ENCODE measurements around the gene PDE4B.

PDE4B gene

GRCh38 chr1:66384258-66384921 lies 591.7 kb downstream of the PDE4B start:
- Histone ChIP-seq H3K27ac (no peak overlapping the region), H3K36me3 (ENCODE audit: control insufficient read depth, insufficient read depth, low read length) (no peaks in the 10 kb centered on the region), H3K79me2 (no peaks in the 10 kb centered on the region), H3K27me3 (ENCODE audit: control insufficient read depth, insufficient read depth, low read length) (no peaks in the 10 kb centered on the region), H3K9me3 (ENCODE audit: control insufficient read depth, low read length) (no peaks in the 10 kb centered on the region), H3K4me2 (ENCODE audit: low read length) (no peak overlapping the region), H2AFZ (no peak overlapping the region), H3K4me3 (ENCODE audit: low read depth, low read length) (no peak overlapping the region), H3K9ac (no peak overlapping the region), H3K4me1 (no peaks in the 10 kb centered on the region)
- TF ChIP-seq, protein P1, sequence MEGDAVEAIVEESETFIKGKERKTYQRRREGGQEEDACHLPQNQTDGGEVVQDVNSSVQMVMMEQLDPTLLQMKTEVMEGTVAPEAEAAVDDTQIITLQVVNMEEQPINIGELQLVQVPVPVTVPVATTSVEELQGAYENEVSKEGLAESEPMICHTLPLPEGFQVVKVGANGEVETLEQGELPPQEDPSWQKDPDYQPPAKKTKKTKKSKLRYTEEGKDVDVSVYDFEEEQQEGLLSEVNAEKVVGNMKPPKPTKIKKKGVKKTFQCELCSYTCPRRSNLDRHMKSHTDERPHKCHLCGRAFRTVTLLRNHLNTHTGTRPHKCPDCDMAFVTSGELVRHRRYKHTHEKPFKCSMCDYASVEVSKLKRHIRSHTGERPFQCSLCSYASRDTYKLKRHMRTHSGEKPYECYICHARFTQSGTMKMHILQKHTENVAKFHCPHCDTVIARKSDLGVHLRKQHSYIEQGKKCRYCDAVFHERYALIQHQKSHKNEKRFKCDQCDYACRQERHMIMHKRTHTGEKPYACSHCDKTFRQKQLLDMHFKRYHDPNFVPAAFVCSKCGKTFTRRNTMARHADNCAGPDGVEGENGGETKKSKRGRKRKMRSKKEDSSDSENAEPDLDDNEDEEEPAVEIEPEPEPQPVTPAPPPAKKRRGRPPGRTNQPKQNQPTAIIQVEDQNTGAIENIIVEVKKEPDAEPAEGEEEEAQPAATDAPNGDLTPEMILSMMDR (IDR thresholded peaks at IDR 0.05), result no peak

DNA sequence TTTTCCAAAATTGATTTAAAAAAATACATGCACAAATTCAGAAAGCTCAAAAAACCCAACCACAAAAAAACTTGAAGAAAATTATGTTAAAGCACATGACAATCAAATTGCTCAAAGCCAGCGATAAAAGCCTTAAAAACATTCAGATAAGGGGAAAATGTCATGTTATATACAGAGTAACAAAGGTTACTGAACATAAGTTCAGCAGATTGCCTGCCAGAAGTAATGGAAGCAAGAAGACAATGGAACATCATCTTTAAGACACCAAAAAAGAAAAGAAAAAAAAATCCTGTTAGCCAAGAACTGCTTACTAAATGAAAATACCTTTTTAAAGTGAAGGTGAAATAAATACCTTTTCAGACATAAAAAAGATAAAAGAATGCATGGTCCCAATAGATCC lies 594.0 kb downstream of the PDE4B start:
- H3K27me3 ChIP-seq (ENCODE audit: control insufficient read depth, insufficient read depth, low read length), result no peaks in the 10 kb centered on the region
- no peaks in the 10 kb centered on the region for H3K9me3 ChIP-seq (ENCODE audit: control insufficient read depth, low read length)
- no peaks in the 10 kb centered on the region for H3K36me3 ChIP-seq (ENCODE audit: control insufficient read depth, insufficient read depth, low read length)
- H3K4me3 ChIP-seq (ENCODE audit: low read depth, low read length), result no peak overlapping the region
- TF ChIP-seq, protein P1 (IDR thresholded peaks at IDR 0.05), result no peak
- H3K27ac ChIP-seq, result no peak overlapping the region
- no peaks in the 10 kb centered on the region for H3K4me1 ChIP-seq
- H2AFZ ChIP-seq, result no peak overlapping the region
- H3K79me2 ChIP-seq, result no peaks in the 10 kb centered on the region
- H3K4me2 ChIP-seq (ENCODE audit: low read length), result no peak overlapping the region
- no peak overlapping the region for H3K9ac ChIP-seq

- H3K9ac ChIP-seq, result no peak overlapping the region
- TF ChIP-seq, protein P1 (IDR thresholded peaks at IDR 0.05), result no peak
Observed at GRCh38 chr1:66388913-66389312, 596.2 kb downstream of the PDE4B start.

GRCh38 chr1:66393586-66394287 lies 601.0 kb downstream of the PDE4B start:
- H3K79me2 ChIP-seq, result no peaks in the 10 kb centered on the region

More at GRCh38 chr1:66388913-66389312, 596.2 kb downstream of the PDE4B start:
- no peaks in the 10 kb centered on the region for H3K36me3 ChIP-seq (ENCODE audit: control insufficient read depth, insufficient read depth, low read length)
- H3K27me3 ChIP-seq (ENCODE audit: control insufficient read depth, insufficient read depth, low read length), result no peaks in the 10 kb centered on the region
- no peak overlapping the region for H3K27ac ChIP-seq
- H2AFZ ChIP-seq, result no peak overlapping the region
- H3K9me3 ChIP-seq (ENCODE audit: control insufficient read depth, low read length), result no peaks in the 10 kb centered on the region
- H3K79me2 ChIP-seq, result no peaks in the 10 kb centered on the region
- no peaks in the 10 kb centered on the region for H3K4me1 ChIP-seq
- H3K4me3 ChIP-seq (ENCODE audit: low read depth, low read length), result no peak overlapping the region
- H3K4me2 ChIP-seq (ENCODE audit: low read length), result no peak overlapping the region

More at GRCh38 chr1:66393586-66394287, 601.0 kb downstream of the PDE4B start:
- H3K36me3 ChIP-seq (ENCODE audit: control insufficient read depth, insufficient read depth, low read length), result no peaks in the 10 kb centered on the region
- H3K9ac ChIP-seq, result no peak overlapping the region
- TF ChIP-seq, protein P1 (IDR thresholded peaks at IDR 0.05), result no peak
- no peaks in the 10 kb centered on the region for H3K27me3 ChIP-seq (ENCODE audit: control insufficient read depth, insufficient read depth, low read length)
- no peaks in the 10 kb centered on the region for H3K9me3 ChIP-seq (ENCODE audit: control insufficient read depth, low read length)
- H3K4me1 ChIP-seq, result no peaks in the 10 kb centered on the region
- no peak overlapping the region for H3K27ac ChIP-seq
- no peak overlapping the region for H2AFZ ChIP-seq
- H3K4me2 ChIP-seq (ENCODE audit: low read length), result no peak overlapping the region
- H3K4me3 ChIP-seq (ENCODE audit: low read depth, low read length), result no peak overlapping the region

Measured in parathyroid adenoma (tissue), 2 donors.